Motor neuron (in vitro differentiated cells): ENCODE data around the gene EDEM3. TPM values are rescaled to one million over a fixed set of nuclear protein-coding genes. Genes with fewer than 3 reads are reported as not detected.
A peak's percentile ranks its signal among the peaks of the same experiment; 100 is the strongest.
"Not testable (repeated sequence)": the region's sequence is repeated elsewhere in the genome, so short reads cannot be mapped to it uniquely, and the experiment has no call there.

ENCODE experiments used
- ATAC-seq, 8 experiments: fragments of 200-7000 bp; cut with Tn5 transposase; replicated peaks in 6 of 8; 2 replicates each; pipeline ENCODE4 v1.8.0; 2021; ENCODE audit warnings: mild to moderate bottlenecking in 8 of 8, moderate library complexity in 8 of 8
- H3K27ac ChIP-seq, 2 donors: fragments of 250-450 bp; sonication (Bioruptor Pico); 2 replicates each; pipeline ENCODE4 v1.9.0; 2021; ENCODE audit warnings: antibody characterized with exemption in 2 of 2, mild to moderate bottlenecking in 2 of 2, moderate library complexity in 1 of 2
- H3K4me1 ChIP-seq, 2 donors: fragments of 250-450 bp; sonication (Bioruptor Pico); replicated peaks in 1 of 2; 2 replicates each; pipeline ENCODE4 v1.6.1; 2021; ENCODE audit warnings: antibody characterized with exemption in 2 of 2, mild to moderate bottlenecking in 2 of 2, moderate library complexity in 1 of 2
- H3K4me3 ChIP-seq, 5 donors: fragments of 250-450 bp; sonication (Bioruptor Pico); 2 replicates each; pipeline ENCODE4 v1.9.0; 2021; ENCODE audit warnings: antibody characterized with exemption in 5 of 5, mild to moderate bottlenecking in 5 of 5, moderate library complexity in 4 of 5
- WGBS, 10 experiments: fragments of 450-650 bp; shearing (Covaris generic); methylation state at CpG; one replicate each; pipeline ENCODE4 v1.0.0; 2022; 5-methylcytosine and 5-hydroxymethylcytosine counted together
- in situ Hi-C, 9 experiments: fragments of 400-800 bp; cut with MboI; loops; one replicate each; pipeline ENCODE4 v1.15.0; 2021; ENCODE audit warnings: low sequenced_read_pairs in 9 of 9, low pct_unique_long_range_greater_than_20kb in 2 of 9; ENCODE audit not compliant: unreplicated experiment in 9 of 9
- total RNA-seq, 8 experiments: library from RNA; unstranded; fragments of 300-600 nt; gene quantifications; 2 replicates each; pipeline versions ENCODE4 v1.2.3 to v1.2.4, GENCODE V29; 2022

The EDEM3 gene
- total RNA-seq, 8 experiments from 2014 or later = 24.1 to 127 (median 40.9) TPM

DNA sequence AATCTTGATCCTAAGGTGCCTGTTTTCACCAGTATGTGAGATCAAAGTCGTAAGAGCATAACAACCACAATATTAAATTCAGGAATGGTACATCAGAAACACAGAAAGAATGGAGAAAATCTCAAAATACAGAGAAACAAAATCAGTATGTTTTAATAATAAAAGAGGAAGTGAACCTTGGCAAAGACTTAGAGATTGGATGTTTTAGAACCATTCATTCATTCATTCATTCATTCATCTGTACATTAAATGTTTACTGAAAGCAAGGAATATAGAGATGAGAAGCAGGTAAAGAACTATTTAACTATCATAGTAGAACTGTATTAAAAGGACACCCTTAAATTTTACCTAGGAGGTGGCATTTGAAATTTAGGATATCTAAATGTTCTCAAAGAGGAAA lies 55.7 kb downstream of the EDEM3 start:
- WGBS, 10 experiments = 57 to 100% (median 100%) methylated on average over 1 of the region's 1 CpG; no CpG with 5 or more reads in 1 of the 10 experiments
- no peak overlapping the region for H3K27ac ChIP-seq
- no peaks in the 10 kb centered on the region for H3K4me1 ChIP-seq
- in situ Hi-C loops = loop anchor here in 1 of 9 experiments (25.0 kb wide), 1 partner anchor 312 kb away; the partner anchor contains the start of gene C1orf21
- H3K4me3 ChIP-seq = no peak overlapping the region
- ATAC-seq = no peak

GRCh38 chr1:184698016-184698415 lies 56.6 kb downstream of the EDEM3 start:
- no peak for ATAC-seq
- in situ Hi-C loops = loop anchor here in 1 of 9 experiments (25.0 kb wide), 1 partner anchor 311 kb away; the partner anchor contains the start of gene C1orf21
- no peaks in the 10 kb centered on the region for H3K4me1 ChIP-seq
- no peak overlapping the region for H3K4me3 ChIP-seq
- 0 to 100% (median 77%) methylated on average over 1 to 3 of the region's 3 CpGs for WGBS, 10 experiments
- no peak overlapping the region for H3K27ac ChIP-seq

GRCh38 chr1:184696403-184696802 lies 58.3 kb downstream of the EDEM3 start:
- in situ Hi-C loops = loop anchor here in 1 of 9 experiments (25.0 kb wide), 1 partner anchor 309 kb away; the partner anchor contains the start of gene C1orf21
- no peak overlapping the region for H3K27ac ChIP-seq
- H3K4me3 ChIP-seq = no peak overlapping the region
- ATAC-seq = no peak
- 62 to 100% (median 78%) methylated on average over 1 to 3 of the region's 3 CpGs; no CpG with 5 or more reads in 3 of the 10 experiments for WGBS, 10 experiments
- no peaks in the 10 kb centered on the region for H3K4me1 ChIP-seq

- no peaks in the 10 kb centered on the region for H3K4me1 ChIP-seq
- ATAC-seq = no peak
- H3K27ac ChIP-seq = no peak overlapping the region
- WGBS, 10 experiments = 80 to 100% (median 93%) methylated on average over 1 to 5 of the region's 5 CpGs; no CpG with 5 or more reads in 1 of the 10 experiments
- in situ Hi-C loops = loop anchor here in 1 of 9 experiments (25.0 kb wide), 1 partner anchor 308 kb away; the partner anchor contains the start of gene C1orf21
- H3K4me3 ChIP-seq = no peak overlapping the region
Measured at GRCh38 chr1:184695023-184695422, 59.6 kb downstream of the EDEM3 start.

DNA sequence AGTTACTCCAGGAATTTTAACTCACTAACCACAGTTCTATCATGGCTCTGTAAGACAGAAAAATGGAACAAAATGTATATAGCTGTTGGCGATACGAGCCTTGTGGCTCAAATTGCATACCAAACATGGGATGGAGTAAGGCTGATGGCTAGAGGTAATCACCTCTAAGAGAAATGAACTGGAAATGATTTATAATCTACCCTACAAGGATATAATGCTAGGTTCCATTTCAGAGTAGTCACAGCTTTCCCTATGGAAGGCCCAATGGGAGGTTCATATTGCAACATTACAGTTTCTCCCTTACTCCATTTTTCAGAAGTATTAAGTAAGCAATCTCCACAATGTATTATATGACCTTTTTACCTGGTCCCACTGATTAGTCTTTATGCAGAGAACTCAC lies 61.6 kb downstream of the EDEM3 start:
- WGBS, 10 experiments = 67 to 100% (median 90%) methylated on average over 2 of the region's 2 CpGs; no CpG with 5 or more reads in 1 of the 10 experiments
- Histone ChIP-seq H3K4me1 (no peaks in the 10 kb centered on the region), H3K27ac (no peak overlapping the region), H3K4me3 (no peak overlapping the region)
- ATAC-seq = peak in 1 of 8 experiments; percentile 36
- in situ Hi-C loops = loop anchor here in 1 of 9 experiments (25.0 kb wide), 1 partner anchor 306 kb away; the partner anchor contains the start of gene C1orf21

- H3K4me3 ChIP-seq = no peak overlapping the region
- in situ Hi-C loops = loop anchor here in 1 of 9 experiments (25.0 kb wide), 1 partner anchor 305 kb away; the partner anchor contains the start of gene C1orf21
- no peak overlapping the region for H3K27ac ChIP-seq
- H3K4me1 ChIP-seq = no peaks in the 10 kb centered on the region
- WGBS, 10 experiments = 0 to 41% (median 13%) methylated on average over 1 to 4 of the region's 4 CpGs
- ATAC-seq = peak in 3 of 8 experiments; percentile 33 to 69 (median 60)
Measured at GRCh38 chr1:184691719-184692324, 62.8 kb downstream of the EDEM3 start.

- in situ Hi-C loops = loop anchor here in 1 of 9 experiments (25.0 kb wide), 1 partner anchor 299 kb away; the partner anchor contains the start of gene C1orf21
- Histone ChIP-seq H3K4me1 (no peaks in the 10 kb centered on the region), H3K27ac (no peak overlapping the region), H3K4me3 (no peak overlapping the region)
- 40 to 90% (median 79%) methylated on average over 1 to 3 of the region's 3 CpGs; no CpG with 5 or more reads in 4 of the 10 experiments for WGBS, 10 experiments
- peak in 3 of 8 experiments; percentile 14 to 27 (median 22) for ATAC-seq
Measured at GRCh38 chr1:184686540-184686939, 68.1 kb downstream of the EDEM3 start.

- in situ Hi-C loops = loop anchor here in 1 of 9 experiments (25.0 kb wide), 1 partner anchor 298 kb away; the partner anchor contains the start of gene C1orf21
- H3K4me3 ChIP-seq = no peak overlapping the region
- peak in 1 of 8 experiments; percentile 25 for ATAC-seq
- no peak overlapping the region for H3K27ac ChIP-seq
- WGBS, 10 experiments = 70 to 96% (median 82%) methylated on average over 4 to 7 of the region's 7 CpGs; no CpG with 5 or more reads in 2 of the 10 experiments
- no peaks in the 10 kb centered on the region for H3K4me1 ChIP-seq
Measured at GRCh38 chr1:184685116-184685515, 69.5 kb downstream of the EDEM3 start.

DNA sequence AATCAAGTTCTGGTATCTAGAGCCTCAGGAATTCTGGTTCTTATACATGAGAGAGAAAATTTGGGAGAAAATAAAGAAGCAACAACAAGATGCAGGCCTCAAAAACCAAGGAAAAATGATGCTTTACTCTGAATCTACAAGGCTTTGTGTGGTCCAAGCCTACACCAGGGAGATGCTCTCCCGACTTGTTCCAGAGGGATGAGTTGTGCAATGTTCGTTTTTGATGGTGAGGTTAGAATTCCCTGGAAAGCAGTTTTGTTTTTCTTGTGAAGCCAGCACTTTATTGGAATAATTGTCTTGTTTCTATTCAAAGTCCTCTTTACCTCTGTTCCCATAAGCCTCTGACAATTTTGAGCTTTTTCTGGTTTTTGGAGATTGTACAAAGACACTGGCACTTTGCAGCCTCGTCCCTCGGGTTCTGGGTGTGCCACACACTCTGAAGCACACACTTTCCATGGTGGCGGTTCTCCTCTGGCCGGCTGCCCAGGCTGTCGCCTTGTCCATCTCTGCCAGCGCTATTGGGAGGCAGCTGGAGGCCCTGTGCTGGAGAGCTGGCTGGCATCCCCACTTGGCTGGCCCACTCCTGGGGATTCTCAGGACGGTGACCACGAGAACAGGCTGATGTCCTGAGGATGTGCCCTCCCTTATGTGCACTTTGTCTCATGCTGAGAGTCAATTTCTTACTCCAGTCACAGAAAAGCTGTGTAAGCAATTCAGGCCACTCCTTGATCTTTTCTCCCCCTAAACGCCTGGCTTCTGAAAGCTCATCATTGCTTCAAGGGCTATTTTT lies 70.2 kb downstream of the EDEM3 start:
- WGBS, 10 experiments = 0 to 98% (median 80%) methylated on average over 2 to 11 of the region's 11 CpGs; no CpG with 5 or more reads in 1 of the 10 experiments
- H3K4me3 ChIP-seq = no peak overlapping the region
- no peak overlapping the region for H3K27ac ChIP-seq
- H3K4me1 ChIP-seq = no peaks in the 10 kb centered on the region
- in situ Hi-C loops = loop anchor here in 1 of 9 experiments (25.0 kb wide), 1 partner anchor 297 kb away; the partner anchor contains the start of gene C1orf21
- peak in 1 of 8 experiments; percentile 61 for ATAC-seq

DNA sequence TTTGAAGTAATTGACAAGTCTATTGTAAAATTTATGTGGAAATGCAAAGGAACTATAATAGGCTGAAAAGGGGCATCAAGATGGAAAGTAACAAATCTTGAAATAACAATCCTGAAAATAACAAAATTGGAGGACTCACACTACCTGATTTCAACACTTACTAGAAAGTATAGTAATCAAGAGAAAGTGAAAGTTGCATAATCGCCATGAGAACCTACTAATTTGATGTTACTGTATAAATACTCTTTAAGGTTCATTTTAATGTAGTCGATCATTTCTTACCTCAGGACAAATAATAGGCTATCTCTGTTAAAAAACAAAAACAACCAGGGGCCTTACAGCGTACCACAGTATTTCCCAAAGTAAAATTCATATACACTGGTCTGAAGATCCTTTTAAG lies 71.7 kb downstream of the EDEM3 start:
- WGBS, 10 experiments = 57 to 100% (median 89%) methylated on average over 1 to 3 of the region's 3 CpGs
- in situ Hi-C loops = loop anchor here in 1 of 9 experiments (25.0 kb wide), 1 partner anchor 296 kb away; the partner anchor contains the start of gene C1orf21

DNA sequence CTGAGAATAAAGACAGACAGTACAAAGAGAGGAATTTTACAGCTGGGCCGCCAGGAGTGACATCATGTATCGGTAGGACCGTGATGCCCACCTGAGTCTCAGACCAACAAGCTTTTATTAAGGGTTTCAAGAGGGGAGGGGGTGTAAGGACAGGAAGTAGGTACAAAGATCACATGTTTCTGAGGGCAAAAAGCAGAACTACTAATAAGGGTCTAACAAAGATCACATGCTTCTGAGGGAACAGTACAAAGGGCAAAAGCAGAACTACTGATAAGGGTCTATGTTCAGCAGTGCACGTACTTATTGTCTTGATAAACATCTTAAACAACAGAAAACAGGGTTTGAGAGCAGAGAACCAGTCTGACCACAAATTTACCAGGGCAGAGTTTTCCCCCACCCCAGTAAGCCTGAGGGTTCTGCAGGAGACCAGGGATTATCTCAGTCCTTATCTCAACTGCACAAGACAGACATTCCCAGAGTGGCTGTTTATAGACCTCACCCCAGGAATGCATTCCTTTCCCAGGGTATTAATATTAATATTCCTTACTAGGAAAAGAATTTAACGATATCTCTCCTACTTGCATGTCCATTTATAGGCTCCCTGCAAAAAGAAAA lies 73.9 kb downstream of the EDEM3 start:
- in situ Hi-C loops = loop anchor here in 1 of 9 experiments (25.0 kb wide), 1 partner anchor 293 kb away; the partner anchor contains the start of gene C1orf21
- not testable (repeated sequence) for H3K4me3 ChIP-seq, ATAC-seq, H3K4me1 ChIP-seq, H3K27ac ChIP-seq
- 60 to 100% (median 96%) methylated on average over 1 to 5 of the region's 5 CpGs; no CpG with 5 or more reads in 2 of the 10 experiments for WGBS, 10 experiments

More for the DNA sequence above, 71.7 kb downstream of the EDEM3 start:
- Histone ChIP-seq H3K4me1 (no peaks in the 10 kb centered on the region), H3K4me3 (no peak overlapping the region), H3K27ac (no peak overlapping the region)
- ATAC-seq = no peak

DNA sequence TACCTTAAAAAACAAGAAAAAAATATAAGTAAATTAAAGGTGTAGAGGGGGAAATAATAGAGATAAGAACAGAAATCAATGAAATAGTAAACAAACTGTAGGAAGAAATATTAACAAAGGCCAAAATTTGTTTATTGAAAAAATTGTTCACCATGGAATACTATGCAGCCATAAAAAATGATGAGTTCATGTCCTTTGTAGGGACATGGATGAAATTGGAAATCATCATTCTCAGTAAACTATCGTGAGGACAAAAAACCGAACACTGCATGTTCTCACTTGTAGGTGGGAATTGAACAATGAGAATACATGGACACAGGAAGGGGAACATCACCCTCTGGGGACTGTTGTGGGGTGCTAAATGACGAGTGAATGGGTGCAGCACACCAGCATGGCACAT lies 75.2 kb downstream of the EDEM3 start:
- not testable (repeated sequence) for ATAC-seq, H3K4me3 ChIP-seq, H3K4me1 ChIP-seq, H3K27ac ChIP-seq
- 0 to 95% (median 62%) methylated on average over 1 to 3 of the region's 3 CpGs for WGBS, 10 experiments
- in situ Hi-C loops = loop anchor here in 1 of 9 experiments (25.0 kb wide), 1 partner anchor 292 kb away; the partner anchor contains the start of gene C1orf21
